CD4-positive, alpha-beta T cell (primary cell): Measurements from ENCODE around the gene NAB1. TPM values are rescaled to one million over a fixed set of nuclear protein-coding genes. Genes with fewer than 3 reads are reported as not detected.

Experiments
- ATAC-seq: fragments of 200-7000 bp; cut with Tn5 transposase; one replicate; pipeline ENCODE4 v1.10.0; 2022; ENCODE audit warnings: mild to moderate bottlenecking; ENCODE audit not compliant: poor library complexity
- CTCF ChIA-PET: fragments of 350-600 bp; sonication (Branson Sonifier 250); formaldehyde crosslinking; loops from one replicate; lab custom pipeline; 2021; ENCODE audit warnings: antibody characterized with exemption, inconsistent platforms; lab: Charles Lee
- POLR2A ChIA-PET: fragments of 350-600 bp; sonication (Branson Sonifier 250); formaldehyde crosslinking; loops from one replicate; lab custom pipeline; 2021; ENCODE audit warnings: antibody characterized with exemption, inconsistent platforms; lab: Charles Lee
- DNase-seq, 14 experiments: peaks; one replicate each; pipeline ENCODE4 v3.0.0-alpha.2; 2013 to 2020; ENCODE audit warnings: mixed read lengths in 2 of 14
- H3K27ac ChIP-seq, 2 donors: one replicate each; pipeline versions ENCODE4 v1.5.1 to v1.7.0; 2013; ENCODE audit warnings: low read length in 2 of 2, low read depth in 1 of 2, mild to moderate bottlenecking in 1 of 2
- H3K27me3 ChIP-seq, 2 experiments: 1 replicate in 1 of 2; 2 replicates in 1 of 2; pipeline versions ENCODE4 v1.6.1 to v1.7.0; 2013; ENCODE audit warnings: low read length in 2 of 2, control low read depth in 1 of 2, mild to moderate bottlenecking in 1 of 2, moderate library complexity in 1 of 2; ENCODE audit not compliant: insufficient read depth in 2 of 2, control insufficient read depth in 1 of 2
- H3K36me3 ChIP-seq: one replicate; pipeline ENCODE4 v1.6.1; 2013; ENCODE audit warnings: low read length, control low read depth; ENCODE audit not compliant: insufficient read depth
- H3K4me1 ChIP-seq: one replicate; pipeline ENCODE4 v1.6.1; 2013; ENCODE audit warnings: low read length, control low read depth; ENCODE audit not compliant: insufficient read depth
- H3K4me3 ChIP-seq: one replicate; pipeline ENCODE4 v1.5.1; 2013; ENCODE audit warnings: mild to moderate bottlenecking, low read length, moderate library complexity
- H3K9me3 ChIP-seq, 2 experiments: 1 replicate in 1 of 2; 2 replicates in 1 of 2; pipeline versions ENCODE4 v1.6.1 to v1.7.0; 2013; ENCODE audit warnings: low read length in 2 of 2, mild to moderate bottlenecking in 2 of 2, control low read depth in 1 of 2, moderate library complexity in 1 of 2; ENCODE audit not compliant: control insufficient read depth in 1 of 2, insufficient read depth in 1 of 2
- H3K27ac Mint-ChIP-seq: one replicate; pipeline ENCODE4 v1.8.0; 2020; ENCODE audit warnings: mixed read lengths
- H3K27me3 Mint-ChIP-seq: one replicate; pipeline ENCODE4 v1.8.0; 2021; ENCODE audit warnings: mixed read lengths
- H3K36me3 Mint-ChIP-seq: one replicate; pipeline ENCODE4 v1.8.0; 2021; ENCODE audit warnings: low read depth, mixed read lengths
- H3K4me1 Mint-ChIP-seq: one replicate; pipeline ENCODE4 v1.8.0; 2021; ENCODE audit warnings: low read depth, mixed read lengths
- H3K4me3 Mint-ChIP-seq: one replicate; pipeline ENCODE4 v1.8.0; 2020; ENCODE audit warnings: mild to moderate bottlenecking, mixed read lengths
- H3K9me3 Mint-ChIP-seq: one replicate; pipeline ENCODE4 v1.8.0; 2020; ENCODE audit warnings: mixed read lengths
- intact Hi-C, 2 experiments: fragments of 100-400 bp; cut with DNase I in 1 of 2; cut with micrococcal nuclease in 1 of 2; formaldehyde crosslinking; loops; one replicate each; pipeline versions ENCODE4 v1.15.1 to v1.9.0; 2023 to 2025; cut with DNase I, micrococcal nuclease
- total RNA-seq, 174 experiments: library from RNA in 2 of 174; stranded (reverse) in 2 of 174; gene quantifications; one replicate each; pipeline ENCODE4 v1.2.3 and lab custom pipeline; 2021 to 2026
- TF ChIP-seq, protein P1 (sequence below): fragments of 200-600 bp; IDR thresholded peaks from one replicate; pipeline ENCODE4 v1.8.0; 2022; ENCODE audit warnings: antibody characterized with exemption, mild to moderate bottlenecking

The NAB1 gene
- total RNA-seq, 2 experiments from 2014 or later = 20.0 to 21.1 TPM

DNA sequence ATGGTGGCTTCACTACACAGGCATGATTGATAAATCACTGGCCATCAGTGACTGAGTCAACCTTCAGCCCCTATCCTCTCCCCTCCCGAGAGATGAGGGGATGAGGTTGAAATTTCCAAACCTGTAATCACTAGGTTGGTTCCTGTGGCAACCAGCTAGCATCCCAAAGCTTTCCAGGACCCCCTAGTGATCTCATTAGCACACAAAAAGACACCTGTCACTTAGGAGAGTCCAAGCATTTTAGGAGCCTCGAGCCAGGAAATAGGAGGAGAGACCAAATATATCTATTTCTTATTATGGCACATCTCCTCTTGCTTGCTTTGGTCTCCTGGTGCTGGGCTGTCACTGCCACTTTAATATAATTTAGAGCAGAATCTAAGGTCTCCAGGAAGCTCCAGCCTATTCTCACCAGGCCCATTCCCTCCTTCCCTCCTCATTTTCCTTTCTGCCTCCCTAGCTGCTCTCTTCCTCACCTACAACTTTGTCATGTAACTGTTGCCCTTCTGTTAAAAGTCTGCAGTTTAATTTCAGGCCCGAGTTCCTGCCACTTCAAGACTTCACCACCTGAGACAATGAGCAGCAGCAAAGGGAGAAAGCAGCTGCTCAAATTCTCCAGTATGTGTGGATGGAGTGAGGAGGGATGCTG, 33.2 kb upstream of the NAB1 start:
- no peaks in the 10 kb centered on the region for H3K4me1 Mint-ChIP-seq
- POLR2A ChIA-PET = no interaction called here

DNA sequence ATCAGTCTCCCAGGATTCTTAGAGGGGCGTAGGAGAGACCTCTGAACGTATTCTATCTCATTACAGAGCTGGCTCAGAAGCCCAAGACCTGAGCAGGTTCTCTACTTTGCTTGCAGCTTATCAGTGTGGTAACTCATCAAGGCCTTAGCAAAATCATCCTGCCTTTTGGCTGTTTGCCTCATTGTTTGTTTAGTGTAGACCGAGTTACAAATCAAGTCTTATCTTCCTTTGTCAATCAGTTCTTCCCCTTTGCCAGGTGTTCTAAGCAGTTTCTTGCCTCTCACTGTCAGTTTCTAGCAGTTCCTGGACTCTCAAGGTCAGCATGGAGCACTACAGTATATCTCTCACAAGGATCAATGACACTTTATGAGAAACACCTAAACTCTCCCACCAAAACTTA, 30.9 kb upstream of the NAB1 start:
- H3K27ac ChIP-seq = no peak overlapping the region
- no peaks in the 10 kb centered on the region for H3K4me1 Mint-ChIP-seq
- no peak overlapping the region for H3K4me3 Mint-ChIP-seq
- H3K36me3 ChIP-seq = no peaks in the 10 kb centered on the region
- H3K4me1 ChIP-seq = no peaks in the 10 kb centered on the region
- ATAC-seq (no peak), DNase-seq (no peak)
- H3K36me3 Mint-ChIP-seq = no peaks in the 10 kb centered on the region
- TF ChIP-seq, protein P1, sequence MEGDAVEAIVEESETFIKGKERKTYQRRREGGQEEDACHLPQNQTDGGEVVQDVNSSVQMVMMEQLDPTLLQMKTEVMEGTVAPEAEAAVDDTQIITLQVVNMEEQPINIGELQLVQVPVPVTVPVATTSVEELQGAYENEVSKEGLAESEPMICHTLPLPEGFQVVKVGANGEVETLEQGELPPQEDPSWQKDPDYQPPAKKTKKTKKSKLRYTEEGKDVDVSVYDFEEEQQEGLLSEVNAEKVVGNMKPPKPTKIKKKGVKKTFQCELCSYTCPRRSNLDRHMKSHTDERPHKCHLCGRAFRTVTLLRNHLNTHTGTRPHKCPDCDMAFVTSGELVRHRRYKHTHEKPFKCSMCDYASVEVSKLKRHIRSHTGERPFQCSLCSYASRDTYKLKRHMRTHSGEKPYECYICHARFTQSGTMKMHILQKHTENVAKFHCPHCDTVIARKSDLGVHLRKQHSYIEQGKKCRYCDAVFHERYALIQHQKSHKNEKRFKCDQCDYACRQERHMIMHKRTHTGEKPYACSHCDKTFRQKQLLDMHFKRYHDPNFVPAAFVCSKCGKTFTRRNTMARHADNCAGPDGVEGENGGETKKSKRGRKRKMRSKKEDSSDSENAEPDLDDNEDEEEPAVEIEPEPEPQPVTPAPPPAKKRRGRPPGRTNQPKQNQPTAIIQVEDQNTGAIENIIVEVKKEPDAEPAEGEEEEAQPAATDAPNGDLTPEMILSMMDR = no peak
- H3K27me3 Mint-ChIP-seq = no peaks in the 10 kb centered on the region
- CTCF ChIA-PET = interaction anchor here (0.9 kb wide), 1 partner anchor 18 kb away, joined by 3 read pairs; no protein-coding TSS in a partner anchor
- POLR2A ChIA-PET = no interaction called here
- no peaks in the 10 kb centered on the region for H3K9me3 ChIP-seq
- no peak overlapping the region for H3K4me3 ChIP-seq
- no peaks in the 10 kb centered on the region for H3K27me3 ChIP-seq
- intact Hi-C loops = no loop called here
- no peak overlapping the region for H3K27ac Mint-ChIP-seq
- no peaks in the 10 kb centered on the region for H3K9me3 Mint-ChIP-seq

More for the DNA sequence above, 33.2 kb upstream of the NAB1 start:
- H3K27me3 ChIP-seq = no peaks in the 10 kb centered on the region
- Mint-ChIP-seq H3K9me3 (no peaks in the 10 kb centered on the region), H3K27me3 (no peaks in the 10 kb centered on the region), H3K36me3 (no peaks in the 10 kb centered on the region), H3K4me3 (no peak overlapping the region), H3K27ac (no peak overlapping the region)
- no peak overlapping the region for H3K27ac ChIP-seq
- intact Hi-C loops = no loop called here
- ATAC-seq (no peak), DNase-seq (no peak)
- no peaks in the 10 kb centered on the region for H3K9me3 ChIP-seq
- no peak overlapping the region for H3K4me3 ChIP-seq
- no peaks in the 10 kb centered on the region for H3K4me1 ChIP-seq
- TF ChIP-seq, protein P1 = no peak
- CTCF ChIA-PET = interaction anchor here (1.2 kb wide), 1 partner anchor 169 kb away, joined by 3 read pairs; no protein-coding TSS in a partner anchor
- H3K36me3 ChIP-seq = no peaks in the 10 kb centered on the region

GRCh38 chr2:190625691-190626090, 23.2 kb upstream of the NAB1 start:
- DNase-seq = no peak
- no peaks in the 10 kb centered on the region for H3K9me3 Mint-ChIP-seq
- no peak overlapping the region for H3K4me3 ChIP-seq
- H3K4me3 Mint-ChIP-seq = no peak overlapping the region
- H3K36me3 ChIP-seq = no peaks in the 10 kb centered on the region
- no peak overlapping the region for H3K27ac Mint-ChIP-seq
- intact Hi-C loops = no loop called here
- TF ChIP-seq, protein P1 = no peak
- H3K27me3 ChIP-seq = no peaks in the 10 kb centered on the region
- H3K27ac ChIP-seq = no peak overlapping the region
- H3K36me3 Mint-ChIP-seq = no peaks in the 10 kb centered on the region
- no peaks in the 10 kb centered on the region for H3K27me3 Mint-ChIP-seq
- ChIA-PET CTCF (no interaction called here), POLR2A (interaction anchor here (0.6 kb wide), 1 partner anchor 27 kb away, joined by 3 read pairs; no protein-coding TSS in a partner anchor)
- H3K4me1 ChIP-seq = peaks cover 8% of the 10 kb centered on the region
- peaks cover 41% of the 10 kb centered on the region for H3K4me1 Mint-ChIP-seq
- no peaks in the 10 kb centered on the region for H3K9me3 ChIP-seq
- no peak for ATAC-seq
